H9 (cell line): ENCODE results near the gene MGAT5. TPM values are rescaled to one million over a fixed set of nuclear protein-coding genes. Genes with fewer than 3 reads are reported as not detected.

Experiments
- DNase-seq: peaks from one replicate; pipeline ENCODE4 v3.0.0-alpha.2; 2017
- H2AFZ ChIP-seq: one replicate; pipeline ENCODE4 v1.6.1; 2013; ENCODE audit warnings: mild to moderate bottlenecking, low read length, control low read depth, moderate library complexity
- H2AK5ac ChIP-seq: 2 replicates; pipeline ENCODE4 v1.6.1; 2013; ENCODE audit warnings: low read length, control low read depth, mixed read lengths; ENCODE audit not compliant: insufficient read length
- H2BK120ac ChIP-seq: one replicate; pipeline ENCODE4 v1.6.1; 2013; ENCODE audit warnings: low read depth, mild to moderate bottlenecking, low read length, control low read depth, inconsistent platforms; ENCODE audit not compliant: poor library complexity, severe bottlenecking
- H2BK12ac ChIP-seq: 2 replicates; pipeline ENCODE4 v1.6.1; 2013; ENCODE audit warnings: low read length, control low read depth, mixed read lengths, low read depth; ENCODE audit not compliant: insufficient read length
- H2BK15ac ChIP-seq: 2 replicates; pipeline ENCODE4 v1.6.1; 2013; ENCODE audit warnings: low read depth, low read length, control low read depth
- H2BK20ac ChIP-seq: one replicate; pipeline ENCODE4 v1.6.1; 2013; ENCODE audit warnings: low read depth, mild to moderate bottlenecking, low read length, control low read depth, inconsistent platforms; ENCODE audit not compliant: poor library complexity, severe bottlenecking
- H2BK5ac ChIP-seq: 2 replicates; pipeline ENCODE4 v1.6.1; 2013; ENCODE audit warnings: low read length, control low read depth, mixed read lengths; ENCODE audit not compliant: insufficient read length
- H3K14ac ChIP-seq: 2 replicates; pipeline ENCODE4 v1.6.1; 2013; ENCODE audit warnings: low read length, control low read depth; ENCODE audit not compliant: insufficient read depth
- H3K18ac ChIP-seq: 2 replicates; pipeline ENCODE4 v1.6.1; 2013; ENCODE audit warnings: low read depth, mild to moderate bottlenecking, mixed read lengths, low read length, control low read depth; ENCODE audit not compliant: insufficient read length
- H3K23ac ChIP-seq: 2 replicates; pipeline ENCODE4 v1.6.1; 2013; ENCODE audit warnings: low read length, control low read depth, mixed read lengths, low read depth; ENCODE audit not compliant: insufficient read length
- H3K23me2 ChIP-seq: 2 replicates; pipeline ENCODE4 v1.6.1; 2013; ENCODE audit warnings: low read depth, mild to moderate bottlenecking, mixed read lengths, low read length, control low read depth; ENCODE audit not compliant: insufficient read length, poor library complexity, severe bottlenecking
- H3K27ac ChIP-seq: 2 replicates; pipeline ENCODE4 v1.5.1; 2013; ENCODE audit warnings: low read length, control low read depth, mixed read lengths, low read depth; ENCODE audit not compliant: insufficient read length
- H3K27me3 ChIP-seq: 2 replicates; pipeline ENCODE4 v1.6.1; 2013; ENCODE audit warnings: low read length, control low read depth, inconsistent platforms; ENCODE audit not compliant: insufficient read depth
- H3K4ac ChIP-seq: 2 replicates; pipeline ENCODE4 v1.6.1; 2013; ENCODE audit warnings: low read depth, mild to moderate bottlenecking, control low read depth, inconsistent platforms, low read length, moderate library complexity
- H3K4me1 ChIP-seq: 2 replicates; pipeline ENCODE4 v1.6.1; 2013; ENCODE audit warnings: low read length, control low read depth, inconsistent platforms; ENCODE audit not compliant: insufficient read depth
- H3K4me2 ChIP-seq: 2 replicates; pipeline ENCODE4 v1.6.1; 2013; ENCODE audit warnings: low read length, control low read depth, mixed read lengths; ENCODE audit not compliant: insufficient read length, insufficient read depth
- H3K56ac ChIP-seq: 2 replicates; pipeline ENCODE4 v1.6.1; 2013; ENCODE audit warnings: low read depth, mild to moderate bottlenecking, mixed read lengths, low read length, control low read depth; ENCODE audit not compliant: insufficient read length
- H3K79me1 ChIP-seq: 2 replicates; pipeline ENCODE4 v1.6.1; 2013; ENCODE audit warnings: low read depth, mild to moderate bottlenecking, moderate library complexity, low read length, control low read depth, inconsistent platforms; ENCODE audit not compliant: insufficient read depth, poor library complexity, severe bottlenecking
- H3K79me2 ChIP-seq: 2 replicates; pipeline ENCODE4 v1.6.1; 2013; ENCODE audit warnings: low read length, control low read depth, inconsistent platforms; ENCODE audit not compliant: insufficient read depth
- H3K9ac ChIP-seq: 2 replicates; pipeline ENCODE4 v1.6.1; 2013; ENCODE audit warnings: low read length, control low read depth, mixed read lengths; ENCODE audit not compliant: insufficient read length; ENCODE audit errors: extremely low read depth
- H3K9me3 ChIP-seq: one replicate; pipeline ENCODE4 v1.6.1; 2013; ENCODE audit warnings: low read depth, low read length, inconsistent platforms; ENCODE audit not compliant: control insufficient read depth
- H3T11ph ChIP-seq: one replicate; pipeline ENCODE4 v1.6.1; 2013; ENCODE audit warnings: mild to moderate bottlenecking, low read length, control low read depth, inconsistent platforms
- H4K20me1 ChIP-seq: one replicate; pipeline ENCODE4 v1.6.1; 2013; ENCODE audit not compliant: control insufficient read depth, insufficient read length, insufficient read depth
- H4K5ac ChIP-seq: 2 replicates; pipeline ENCODE4 v1.6.1; 2013; ENCODE audit warnings: low read depth, mild to moderate bottlenecking, mixed read lengths, low read length, control low read depth; ENCODE audit not compliant: insufficient read length
- H4K8ac ChIP-seq: replicated peaks from 2 replicates; pipeline ENCODE4 v1.6.1; 2013; ENCODE audit warnings: low read length, control low read depth, mixed read lengths, low read depth; ENCODE audit not compliant: insufficient read length
- H4K91ac ChIP-seq: 2 replicates; pipeline ENCODE4 v1.6.1; 2013; ENCODE audit warnings: low read depth, mild to moderate bottlenecking, moderate library complexity, mixed read lengths, low read length, control low read depth; ENCODE audit not compliant: insufficient read length
- H3K27ac Mint-ChIP-seq, 3 experiments: 2 replicates in 2 of 3; 3 replicates in 1 of 3; pipeline ENCODE4 v1.8.0; 2020 to 2021; ENCODE audit warnings: mixed read lengths in 3 of 3, mild to moderate bottlenecking in 1 of 3, moderate library complexity in 1 of 3
- H3K27me3 Mint-ChIP-seq: 2 replicates; pipeline ENCODE4 v1.8.0; 2021; ENCODE audit warnings: low read depth, mild to moderate bottlenecking, moderate library complexity, mixed read lengths
- H3K36me3 Mint-ChIP-seq, 3 experiments: 2 replicates in 2 of 3; 3 replicates in 1 of 3; pipeline ENCODE4 v1.8.0; 2020 to 2021; ENCODE audit warnings: low read depth in 3 of 3, mixed read lengths in 3 of 3; ENCODE audit not compliant: insufficient read depth in 1 of 3
- H3K4me1 Mint-ChIP-seq, 2 experiments: 2 replicates each; pipeline ENCODE4 v1.8.0; 2020; ENCODE audit warnings: mixed read lengths in 2 of 2
- H3K4me3 Mint-ChIP-seq, 2 experiments: 2 replicates in 1 of 2; 3 replicates in 1 of 2; pipeline ENCODE4 v1.8.0; 2020 to 2021; ENCODE audit warnings: mild to moderate bottlenecking in 2 of 2, mixed read lengths in 2 of 2, moderate library complexity in 1 of 2
- H3K9me3 Mint-ChIP-seq, 2 experiments: 2 replicates in 1 of 2; 3 replicates in 1 of 2; pipeline ENCODE4 v1.8.0; 2020; ENCODE audit warnings: mild to moderate bottlenecking in 2 of 2, mixed read lengths in 2 of 2, moderate library complexity in 1 of 2
- WGBS: extraction: QIAGEN DNeasy Blood & Tissue Kit; methylation state at CpG from one replicate; pipeline ENCODE4 v1.1.7; 2013; ENCODE audit warnings: missing lambda C conversion rate, low lambda C conversion rate, mixed read lengths; ENCODE audit not compliant: insufficient read length; ENCODE audit errors: extremely low coverage; 5-methylcytosine and 5-hydroxymethylcytosine counted together
- total RNA-seq: library from RNA; stranded (reverse); gene quantifications from 2 replicates; pipeline ENCODE4 v1.2.1, GENCODE V29; 2021
- TF ChIP-seq, protein P1 (sequence below): fragments of 200-600 bp; sonication (generic); conservative IDR thresholded peaks from 3 replicates; pipeline ENCODE4 v1.8.0; 2021; ENCODE audit warnings: antibody characterized with exemption, mild to moderate bottlenecking

The MGAT5 gene
- total RNA-seq, 1 experiment from 2014 or later = 25.7 TPM

GRCh38 chr2:134500211-134500935, 246.5 kb downstream of the MGAT5 start:
- WGBS = no CpG with 5 or more reads among the region's 9 CpGs
- Histone ChIP-seq H2BK120ac (no peak overlapping the region), H3T11ph (no peak overlapping the region), H3K56ac (no peak overlapping the region), H3K4me1 (no peaks in the 10 kb centered on the region; the same call in 1 of the 2 replicates), H3K79me1 (no peaks in the 10 kb centered on the region), H2BK5ac (no peak overlapping the region), H3K27ac (no peak overlapping the region), H2BK15ac (no peak overlapping the region), H3K79me2 (no peaks in the 10 kb centered on the region), H3K9ac (no peak overlapping the region), H2AFZ (no peak overlapping the region), H3K4ac (no peak overlapping the region), H4K20me1 (no peaks in the 10 kb centered on the region), H3K23me2 (no peaks in the 10 kb centered on the region), H2AK5ac (no peak overlapping the region), H2BK12ac (no peak overlapping the region), H3K14ac (no peak overlapping the region), H3K4me2 (no peak overlapping the region), H2BK20ac (no peak overlapping the region), H3K9me3 (no peaks in the 10 kb centered on the region), H3K27me3 (no peaks in the 10 kb centered on the region), H3K18ac (no peak overlapping the region), H4K5ac (no peak overlapping the region), H3K23ac (no peak overlapping the region), H4K91ac (no peak overlapping the region), H4K8ac (no peak overlapping the region)
- no peaks in the 10 kb centered on the region for H3K36me3 Mint-ChIP-seq
- no peak overlapping the region for H3K27ac Mint-ChIP-seq
- no peaks in the 10 kb centered on the region; the same call in 1 of the 2 replicates for H3K27me3 Mint-ChIP-seq
- no peak overlapping the region for H3K4me3 Mint-ChIP-seq
- H3K4me1 Mint-ChIP-seq = peaks cover 13 to 17% of the 10 kb centered on the region in 2 experiments
- TF ChIP-seq, protein P1, sequence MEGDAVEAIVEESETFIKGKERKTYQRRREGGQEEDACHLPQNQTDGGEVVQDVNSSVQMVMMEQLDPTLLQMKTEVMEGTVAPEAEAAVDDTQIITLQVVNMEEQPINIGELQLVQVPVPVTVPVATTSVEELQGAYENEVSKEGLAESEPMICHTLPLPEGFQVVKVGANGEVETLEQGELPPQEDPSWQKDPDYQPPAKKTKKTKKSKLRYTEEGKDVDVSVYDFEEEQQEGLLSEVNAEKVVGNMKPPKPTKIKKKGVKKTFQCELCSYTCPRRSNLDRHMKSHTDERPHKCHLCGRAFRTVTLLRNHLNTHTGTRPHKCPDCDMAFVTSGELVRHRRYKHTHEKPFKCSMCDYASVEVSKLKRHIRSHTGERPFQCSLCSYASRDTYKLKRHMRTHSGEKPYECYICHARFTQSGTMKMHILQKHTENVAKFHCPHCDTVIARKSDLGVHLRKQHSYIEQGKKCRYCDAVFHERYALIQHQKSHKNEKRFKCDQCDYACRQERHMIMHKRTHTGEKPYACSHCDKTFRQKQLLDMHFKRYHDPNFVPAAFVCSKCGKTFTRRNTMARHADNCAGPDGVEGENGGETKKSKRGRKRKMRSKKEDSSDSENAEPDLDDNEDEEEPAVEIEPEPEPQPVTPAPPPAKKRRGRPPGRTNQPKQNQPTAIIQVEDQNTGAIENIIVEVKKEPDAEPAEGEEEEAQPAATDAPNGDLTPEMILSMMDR = no peak
- no peaks in the 10 kb centered on the region for H3K9me3 Mint-ChIP-seq
- DNase-seq = no peak
